GM03348 (cell line): Measurements from ENCODE around the gene SH3RF3.

ENCODE experiments used
- DNase-seq: peaks from one replicate; pipeline ENCODE4 v3.0.0; 2012; ENCODE audit warnings: low spot score

SH3RF3 gene

GRCh38 chr2:109353806-109354745 lies 225.1 kb downstream of the SH3RF3 start:
- no peak for DNase-seq

- no peak for DNase-seq
These were observed 226.3 kb downstream of the SH3RF3 start for GRCh38 chr2:109355192-109355843.

- DNase-seq, result no peak
These were observed 227.5 kb downstream of the SH3RF3 start for GRCh38 chr2:109356324-109357035.

GRCh38 chr2:109364217-109364616 lies 235.2 kb downstream of the SH3RF3 start:
- no peak for DNase-seq

GRCh38 chr2:109365131-109365530 lies 236.1 kb downstream of the SH3RF3 start:
- DNase-seq, result no peak

- no peak for DNase-seq
These were observed 238.7 kb downstream of the SH3RF3 start for GRCh38 chr2:109367683-109368082.

- no peak for DNase-seq
These were observed 239.8 kb downstream of the SH3RF3 start for GRCh38 chr2:109368798-109369197.

- no peak for DNase-seq
These were observed 240.7 kb downstream of the SH3RF3 start for GRCh38 chr2:109369671-109370191.

- DNase-seq, result no peak
These were observed 241.5 kb downstream of the SH3RF3 start for GRCh38 chr2:109370399-109371035.

- DNase-seq, result no peak
These were observed 242.6 kb downstream of the SH3RF3 start for GRCh38 chr2:109371481-109372170.

- no peak for DNase-seq
These were observed 243.2 kb downstream of the SH3RF3 start for GRCh38 chr2:109372171-109372568.

- no peak for DNase-seq
These were observed 243.6 kb downstream of the SH3RF3 start for GRCh38 chr2:109372614-109373013.

GRCh38 chr2:109373791-109374547 lies 245.0 kb downstream of the SH3RF3 start:
- DNase-seq, result no peak

GRCh38 chr2:109374548-109375130 lies 245.6 kb downstream of the SH3RF3 start:
- DNase-seq, result no peak

GRCh38 chr2:109375131-109375561 lies 246.1 kb downstream of the SH3RF3 start:
- no peak for DNase-seq

- no peak for DNase-seq
These were observed 246.7 kb downstream of the SH3RF3 start for GRCh38 chr2:109375656-109376055.

- peak; percentile 61 for DNase-seq
These were observed 247.1 kb downstream of the SH3RF3 start for GRCh38 chr2:109376115-109376514.

- DNase-seq, result no peak
These were observed 247.9 kb downstream of the SH3RF3 start for GRCh38 chr2:109376796-109377495.

- no peak for DNase-seq
These were observed 249.0 kb downstream of the SH3RF3 start for GRCh38 chr2:109377976-109378375.
